HG02943 (cell line): ENCODE data around the gene REN.
A peak's percentile ranks its signal among the peaks of the same experiment; 100 is the strongest.

Experiments
- ATAC-seq: cut with Tn5 transposase; IDR thresholded peaks from one replicate; pipeline ENCODE4 v1.9.1; 2021; ENCODE audit warnings: mild to moderate bottlenecking, low read depth, moderate library complexity; ENCODE audit not compliant: unreplicated experiment

REN gene

GRCh38 chr1:204166219-204166618 is at the start of gene REN:
TSS of gene REN (minus strand) at chr1:204166337. CDS start at chr1:204166293, 44 bp downstream.
- no peak for ATAC-seq

- ATAC-seq = peak; percentile 75
Measured at GRCh38 chr1:204213668-204214662, 47.8 kb upstream of the REN start, which contains the start of gene GOLT1A. TSS of gene GOLT1A (minus strand) at chr1:204213988. CDS start at chr1:204213906, 82 bp downstream.

DNA sequence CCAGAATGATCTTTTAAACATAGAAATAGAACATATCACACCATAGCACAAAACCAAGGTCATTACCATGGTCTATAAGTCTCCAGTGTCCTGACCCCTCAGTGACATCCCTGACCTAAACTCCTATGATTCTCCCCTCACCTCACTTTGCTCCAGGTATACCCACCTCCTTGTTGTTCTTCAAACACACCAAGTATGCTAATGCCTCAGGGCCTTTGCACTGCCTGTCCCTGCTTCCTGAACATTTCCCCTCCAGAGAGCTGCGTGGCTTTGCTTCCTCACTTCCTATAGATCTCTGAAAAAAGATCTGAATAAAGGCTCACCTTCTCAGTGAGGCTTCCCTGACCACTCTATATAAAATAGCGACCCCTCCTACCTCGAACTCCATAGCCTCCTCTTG is 46.6 kb upstream of the REN start:
- ATAC-seq = no peak

GRCh38 chr1:204211046-204211445 is 44.9 kb upstream of the REN start:
- no peak for ATAC-seq

- ATAC-seq = no peak
Measured at GRCh38 chr1:204207136-204207616, 41.0 kb upstream of the REN start.

- ATAC-seq = no peak
Measured at GRCh38 chr1:204206121-204206520, 40.0 kb upstream of the REN start.

DNA sequence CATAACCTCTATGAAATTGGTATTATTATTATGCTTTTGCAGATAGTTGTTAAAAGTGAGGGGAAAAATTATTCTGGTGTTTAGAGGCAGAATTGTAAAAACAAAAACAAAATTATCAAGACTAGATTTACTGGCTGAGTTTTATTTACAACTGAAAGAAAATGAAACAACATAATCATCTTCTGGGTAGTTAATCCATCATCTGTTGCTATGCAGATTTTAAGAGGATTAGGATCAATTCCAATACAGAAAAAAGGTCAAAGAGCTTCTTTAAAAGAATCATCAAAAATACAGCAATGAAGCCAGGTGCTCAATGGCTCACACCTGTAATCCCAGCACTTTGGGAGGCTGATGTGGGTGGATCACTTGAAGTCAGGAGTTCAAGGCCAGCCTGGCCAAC is 39.3 kb upstream of the REN start:
- no peak for ATAC-seq

- no peak for ATAC-seq
Measured at GRCh38 chr1:204204944-204205343, 38.8 kb upstream of the REN start.

- no peak for ATAC-seq
Measured at GRCh38 chr1:204203206-204203767, 37.1 kb upstream of the REN start.

DNA sequence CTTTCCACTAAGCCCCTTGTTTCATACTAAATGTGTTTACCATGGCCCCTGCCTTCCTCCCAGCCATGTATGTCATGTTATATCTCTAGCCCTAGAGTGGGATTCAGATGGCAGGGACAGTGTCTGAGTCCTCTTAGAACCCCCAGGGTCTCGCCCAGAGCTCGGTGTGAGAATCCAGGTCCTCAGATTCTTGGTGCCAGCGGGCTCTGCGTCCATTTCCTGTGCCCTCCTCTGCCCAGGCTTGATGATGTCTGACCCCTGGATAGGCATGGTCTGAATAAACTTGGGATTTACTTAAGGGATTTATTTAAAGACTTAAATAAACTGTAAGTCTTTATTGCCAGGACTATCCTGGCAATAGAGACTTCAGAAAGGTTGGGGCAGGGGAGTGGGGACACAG is 36.3 kb upstream of the REN start:
- ATAC-seq = no peak

DNA sequence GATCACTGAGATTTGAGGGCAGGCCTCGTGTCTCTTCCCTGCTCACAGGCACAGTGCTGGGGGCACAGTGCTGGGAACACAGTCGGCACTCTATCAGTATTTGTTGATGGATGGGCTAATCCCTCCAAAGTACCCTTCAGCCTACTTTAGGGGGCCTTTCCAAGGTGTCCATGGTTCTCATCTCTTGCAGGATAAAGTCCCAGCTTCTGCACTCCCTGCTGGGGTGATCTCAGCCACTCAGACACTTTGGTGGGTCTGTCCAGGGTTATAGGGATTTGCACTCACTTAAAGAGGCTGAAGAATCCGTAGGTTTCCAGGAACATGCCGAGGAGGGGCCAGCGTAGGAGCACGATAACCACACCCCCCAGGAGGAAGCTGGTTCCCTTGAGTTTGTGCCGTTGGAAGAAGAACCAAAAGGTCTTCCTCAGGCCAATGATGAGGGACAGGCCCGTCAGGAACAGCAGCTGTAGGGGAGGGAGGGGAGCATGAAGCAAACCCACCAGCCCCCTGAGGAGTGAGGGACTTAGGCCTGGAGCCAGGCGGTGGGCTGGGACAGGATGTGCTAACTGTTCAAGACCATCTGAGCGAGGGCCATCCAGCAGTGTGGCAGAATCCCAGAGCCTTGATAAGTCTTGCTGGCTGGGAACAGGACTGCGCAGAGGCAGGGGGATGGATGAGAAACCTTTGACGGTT is 35.4 kb upstream of the REN start:
- no peak for ATAC-seq

DNA sequence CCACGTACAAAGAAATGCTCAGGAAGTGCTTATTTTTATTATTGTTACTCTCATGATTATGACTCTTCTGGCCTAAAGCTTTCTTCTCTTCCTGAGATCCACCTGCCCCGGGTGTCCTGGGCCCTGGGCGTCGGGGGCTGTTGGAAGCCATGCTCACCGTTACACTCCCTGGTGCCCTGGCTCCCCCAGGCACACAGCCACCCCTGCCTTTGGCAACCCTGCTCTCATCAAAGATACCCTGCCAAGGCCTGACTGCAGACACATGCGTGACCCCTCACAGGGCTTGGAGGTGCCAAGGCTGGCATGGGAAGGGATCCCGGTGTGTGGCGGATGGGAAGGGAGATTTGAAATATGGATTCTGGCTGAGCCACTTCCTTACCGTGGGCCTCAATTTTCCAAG is 33.4 kb upstream of the REN start:
- no peak for ATAC-seq

- no peak for ATAC-seq
Measured at GRCh38 chr1:204198348-204199340, 32.5 kb upstream of the REN start.

- ATAC-seq = no peak
Measured at GRCh38 chr1:204197068-204197467, 30.9 kb upstream of the REN start.

GRCh38 chr1:204196068-204196795 is 30.1 kb upstream of the REN start, which contains the start of gene KISS1:
TSS of gene KISS1 (minus strand) at chr1:204196491. CDS start at chr1:204192876, 3,615 bp downstream.
- no peak for ATAC-seq

DNA sequence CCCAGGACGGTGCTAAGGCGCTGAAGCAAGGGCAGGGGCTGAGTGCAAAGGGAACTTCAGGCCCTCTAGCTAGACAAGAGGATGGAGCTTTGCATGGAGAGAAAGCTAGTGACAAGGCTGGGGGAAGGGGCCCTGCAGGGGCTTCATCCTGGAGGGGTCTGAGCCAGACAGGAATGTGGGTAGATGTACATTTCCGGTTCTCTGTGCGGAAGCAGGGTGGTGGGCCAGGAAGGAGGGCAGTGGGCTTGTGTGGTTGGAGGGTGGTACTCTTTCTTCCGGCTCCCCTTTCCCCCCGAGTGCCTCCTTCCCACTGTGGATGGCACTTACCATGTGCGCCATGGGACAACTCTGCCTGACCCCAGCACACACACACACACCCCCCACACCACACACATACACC is 28.6 kb upstream of the REN start:
- no peak for ATAC-seq

- no peak for ATAC-seq
Measured at GRCh38 chr1:204194080-204194479, 27.9 kb upstream of the REN start.

DNA sequence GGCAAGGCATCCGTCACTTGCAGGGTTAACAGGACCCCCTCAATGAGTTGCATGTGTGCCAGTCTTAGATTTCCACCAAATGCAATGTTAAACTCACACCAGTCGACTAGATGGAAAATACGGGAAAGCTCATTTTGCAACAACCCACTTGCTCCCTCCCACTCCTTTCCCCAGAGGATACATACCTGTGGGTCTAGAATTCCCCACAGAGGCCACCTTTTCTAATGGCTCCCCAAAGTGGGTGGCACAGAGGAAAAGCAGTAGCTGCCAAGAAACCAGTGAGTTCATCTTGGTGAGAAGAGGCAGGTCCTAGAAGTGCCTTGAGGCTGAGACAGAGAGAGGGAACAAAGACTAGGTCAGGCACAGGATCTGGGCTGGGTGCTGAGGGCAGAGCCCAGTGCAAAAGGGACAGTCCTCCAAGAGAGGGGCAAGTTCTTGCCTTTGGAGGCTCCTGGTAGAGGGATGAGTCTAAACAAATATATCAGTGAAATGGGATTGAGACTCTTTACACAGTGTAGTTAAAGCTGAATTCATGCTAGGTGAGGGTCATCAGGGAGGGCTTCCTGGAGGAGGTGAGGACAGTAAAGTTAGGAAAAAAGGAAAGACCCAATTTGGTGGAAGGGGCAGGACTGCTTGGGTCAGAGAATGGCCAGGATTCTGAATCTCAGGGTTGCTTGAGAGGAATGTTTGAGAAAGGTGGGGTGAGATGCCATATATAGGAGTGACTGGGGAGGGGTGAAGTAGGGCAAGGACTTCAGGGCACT is 26.6 kb upstream of the REN start:
- no peak for ATAC-seq
